ENCODE data around the gene AURKAIP1. TPM values are rescaled to one million over a fixed set of nuclear protein-coding genes. Genes with fewer than 3 reads are reported as not detected.

AURKAIP1 gene
- polyA plus RNA-seq, 1 of the 3 experiments (the other 2 are of a cell fraction): 214 TPM

- Histone ChIP-seq H3K4me2 (peak overlapping the region; percentile 86), H3K4me3 (ENCODE audit: low read depth in 2 of 2, low read length in 1 of 2) (peak overlapping the region; percentile 77 to 96), H3K27me3 (ENCODE audit: insufficient read depth) (no peaks in the 10 kb centered on the region), H3K79me2 (ENCODE audit: insufficient read depth) (peaks cover 36% of the 10 kb centered on the region), H3K9me2 (no peaks in the 10 kb centered on the region), H2AFZ (ENCODE audit: low read depth) (no peak overlapping the region), H3K9me3 (no peaks in the 10 kb centered on the region), H3F3A (replicated peaks; ENCODE audit: insufficient read depth) (peaks cover 13% of the 10 kb centered on the region), H3K9ac (peak overlapping the region; percentile 89), H4K20me1 (ENCODE audit: insufficient read depth) (no peaks in the 10 kb centered on the region), H3K36me3 (replicated peaks in 1 of 2; ENCODE audit: control insufficient read depth in 1 of 2, insufficient read depth in 2 of 2, low read length in 1 of 2) (peaks cover 0 to 8% of the 10 kb centered on the region in 2 experiments), H3K27ac (ENCODE audit: low read depth in 2 of 2, low read length in 1 of 2) (peak overlapping the region; percentile 90 to 93), H3K4me1 (ENCODE audit: control insufficient read depth in 1 of 2, insufficient read depth in 2 of 2, low read depth in 1 of 2, low read length in 1 of 2) (peaks cover 0 to 29% of the 10 kb centered on the region in 2 experiments; a peak in 1 of 4 replicates)
- no peak for TF ChIP-seq RXRA (IDR thresholded peaks at IDR 0.05; ENCODE audit: borderline replicate concordance, low read depth)
- TF ChIP-seq SIN3A (IDR thresholded peaks at IDR 0.05; ENCODE audit: borderline replicate concordance, low read depth, low read length): no peak
- no peak for TF ChIP-seq FOXM1 (IDR thresholded peaks at IDR 0.05; ENCODE audit: low read depth)
- no peak for TF ChIP-seq GATA2 (CRISPR knock-in tag; IDR thresholded peaks at IDR 0.05)
- TF ChIP-seq EP300 (IDR thresholded peaks at IDR 0.05; ENCODE audit: borderline replicate concordance in 1 of 2, low read depth in 1 of 2, low read length in 1 of 2): no peak
- TF ChIP-seq JUND (IDR thresholded peaks at IDR 0.05): no peak
- TF ChIP-seq IRF3 (IDR thresholded peaks at IDR 0.05; ENCODE audit: low read depth, low read length): no peak
- no peak for TF ChIP-seq RCOR1 (IDR thresholded peaks at IDR 0.05; ENCODE audit: low read length)
- no peak for TF ChIP-seq NFIC (IDR thresholded peaks at IDR 0.05; ENCODE audit: borderline replicate concordance)
- TF ChIP-seq TCF12 (IDR thresholded peaks at IDR 0.05): no peak
- no peak for TF ChIP-seq ZBTB33 (IDR thresholded peaks at IDR 0.05; ENCODE audit: borderline replicate concordance, low read depth)
- TF ChIP-seq RAD21 (IDR thresholded peaks at IDR 0.05; ENCODE audit: low read length): no peak
- DNase-seq: peak; percentile 34
- ChIA-PET CTCF (interaction anchor here (0.6 to 5.9 kb wide), 13 partner anchors 19 to 343 kb away, joined by 3 to 34 read pairs (median 3); partner anchors contain the start of genes DVL1 and MRPL20), POLR2A (interaction anchor here (0.7 to 1.8 kb wide), 8 partner anchors 14 to 159 kb away, joined by 3 to 18 read pairs (median 6); partner anchors contain the start of genes CCNL2 and MRPL20)
- 0% methylated on average over 1 of the region's 24 CpGs for WGBS (ENCODE audit: low lambda C conversion rate)
Measured at GRCh38 chr1:1374589-1374928, 448 bp downstream of the AURKAIP1 start.

- WGBS (ENCODE audit: low lambda C conversion rate): 66% methylated on average over 25 of the region's 52 CpGs
- ChIA-PET CTCF (interaction anchor here (0.6 to 5.9 kb wide), 8 partner anchors 19 to 342 kb away, joined by 3 to 34 read pairs (median 6); partner anchors contain the start of gene DVL1), POLR2A (interaction anchor here (0.7 to 1.8 kb wide), 3 partner anchors 33 to 159 kb away, joined by 3 to 18 read pairs (median 4); partner anchors contain the start of gene MRPL20)
- H3F3A ChIP-seq (replicated peaks; ENCODE audit: insufficient read depth): peaks cover 13% of the 10 kb centered on the region
- TF ChIP-seq POLR2AphosphoS5 (IDR thresholded peaks at IDR 0.05; ENCODE audit: low read depth, low read length): no peak
- H2AFZ ChIP-seq (ENCODE audit: low read depth): no peak overlapping the region
- H3K4me1 ChIP-seq (ENCODE audit: control insufficient read depth in 1 of 2, insufficient read depth in 2 of 2, low read depth in 1 of 2, low read length in 1 of 2): peaks cover 0 to 29% of the 10 kb centered on the region in 2 experiments; a peak in 1 of 4 replicates
- H4K20me1 ChIP-seq (ENCODE audit: insufficient read depth): no peaks in the 10 kb centered on the region
- H3K4me2 ChIP-seq: peak overlapping the region; percentile 86
- H3K27me3 ChIP-seq (ENCODE audit: insufficient read depth): no peaks in the 10 kb centered on the region
- H3K79me2 ChIP-seq (ENCODE audit: insufficient read depth): peaks cover 36% of the 10 kb centered on the region
- H3K27ac ChIP-seq (ENCODE audit: low read depth in 2 of 2, low read length in 1 of 2): peak overlapping the region in 1 of 2 experiments; percentile 90; a peak in 2 of 4 replicates
- DNase-seq: no peak
- no peaks in the 10 kb centered on the region for H3K9me2 ChIP-seq
- no peaks in the 10 kb centered on the region for H3K9me3 ChIP-seq
- H3K4me3 ChIP-seq (ENCODE audit: low read depth in 2 of 2, low read length in 1 of 2): peak overlapping the region; percentile 77 to 96
- H3K36me3 ChIP-seq (replicated peaks in 1 of 2; ENCODE audit: control insufficient read depth in 1 of 2, insufficient read depth in 2 of 2, low read length in 1 of 2): peaks cover 0 to 8% of the 10 kb centered on the region in 2 experiments
- peak overlapping the region; percentile 89 for H3K9ac ChIP-seq
Measured at GRCh38 chr1:1373815-1374588, 1.0 kb downstream of the AURKAIP1 start.
